IMR-90 (cell line): ENCODE measurements around the gene HSF2BP. TPM values are rescaled to one million over a fixed set of nuclear protein-coding genes. Genes with fewer than 3 reads are reported as not detected.
A peak's percentile ranks its signal among the peaks of the same experiment; 100 is the strongest.

ENCODE experiments used
- ATAC-seq: fragments of 200-7000 bp; cut with Tn5 transposase; 2 replicates; pipeline ENCODE4 v1.9.1; 2020; ENCODE audit warnings: low read depth, mild to moderate bottlenecking, moderate library complexity
- BruUV-seq: library from RNA; stranded (reverse); fragments of 400-500 nt; replicated peaks from 2 replicates; lab custom pipeline; 2021; lab: Mats Ljungman, UMichigan
- CTCF ChIA-PET: fragments of 300-600 bp; formaldehyde crosslinking; extraction: SDS; loops from one replicate; lab custom pipeline; 2021; ENCODE audit warnings: antibody characterized with exemption; lab: Yijun Ruan, JAX
- POLR2A ChIA-PET: fragments of 300-600 bp; sonication (Branson Sonifier 250); formaldehyde crosslinking; loops from one replicate; lab custom pipeline; 2022; ENCODE audit warnings: antibody characterized with exemption; ENCODE audit not compliant: unreplicated experiment; lab: Charles Lee
- DNase-seq: peaks from one replicate; pipeline ENCODE4 v3.0.0; 2013
- H2AFZ ChIP-seq: replicated peaks from 2 replicates; pipeline ENCODE3; 2013; ENCODE audit warnings: low read length, mild to moderate bottlenecking; ENCODE audit not compliant: poor library complexity
- H2AK5ac ChIP-seq: 2 replicates; pipeline ENCODE4 v1.6.1; 2013; ENCODE audit warnings: low read depth, low read length, inconsistent platforms
- H2AK9ac ChIP-seq: replicated peaks from 2 replicates; pipeline ENCODE3; 2013; ENCODE audit warnings: mild to moderate bottlenecking, low read depth, low read length, moderate library complexity; ENCODE audit not compliant: poor library complexity
- H2BK120ac ChIP-seq: 2 replicates; pipeline ENCODE4 v1.6.1; 2013; ENCODE audit warnings: low read depth, low read length, inconsistent platforms
- H2BK15ac ChIP-seq: 3 replicates; pipeline ENCODE4 v1.6.1; 2013; ENCODE audit warnings: low read depth, low read length, inconsistent platforms
- H2BK20ac ChIP-seq: 2 replicates; pipeline ENCODE4 v1.6.1; 2013; ENCODE audit warnings: low read depth, mild to moderate bottlenecking, inconsistent platforms, low read length, moderate library complexity
- H2BK5ac ChIP-seq: 2 replicates; pipeline ENCODE4 v1.6.1; 2013; ENCODE audit warnings: mild to moderate bottlenecking, low read depth, low read length, inconsistent platforms; ENCODE audit not compliant: poor library complexity, severe bottlenecking
- H3K14ac ChIP-seq: replicated peaks from 2 replicates; pipeline ENCODE4 v1.6.1; 2013; ENCODE audit warnings: low read depth, low read length, inconsistent platforms
- H3K18ac ChIP-seq: 2 replicates; pipeline ENCODE4 v1.6.1; 2013; ENCODE audit warnings: low read depth, low read length, control low read depth
- H3K23ac ChIP-seq: 2 replicates; pipeline ENCODE4 v1.6.1; 2013; ENCODE audit warnings: low read depth, low read length, inconsistent platforms
- H3K27ac ChIP-seq: 2 replicates; pipeline ENCODE4 v1.5.1; 2013; ENCODE audit warnings: mild to moderate bottlenecking, control low read depth, low read length; ENCODE audit not compliant: insufficient read depth
- H3K27me3 ChIP-seq: 2 replicates; pipeline ENCODE4 v1.6.1; 2013; ENCODE audit warnings: low read length; ENCODE audit not compliant: control insufficient read depth, insufficient read depth
- H3K36me3 ChIP-seq: 2 replicates; pipeline ENCODE4 v1.6.1; 2013; ENCODE audit warnings: low read length, mixed read lengths; ENCODE audit not compliant: control insufficient read depth, insufficient read depth
- H3K4ac ChIP-seq: 2 replicates; pipeline ENCODE4 v1.6.1; 2013; ENCODE audit warnings: low read depth, low read length, inconsistent platforms
- H3K4me1 ChIP-seq: 2 replicates; pipeline ENCODE4 v1.6.1; 2013; ENCODE audit warnings: low read length, mixed read lengths; ENCODE audit not compliant: control insufficient read depth, insufficient read depth
- H3K4me2 ChIP-seq: 2 replicates; pipeline ENCODE4 v1.6.1; 2013; ENCODE audit warnings: low read depth, mild to moderate bottlenecking, control low read depth, low read length, moderate library complexity
- H3K4me3 ChIP-seq: 2 replicates; pipeline ENCODE4 v1.5.1; 2013; ENCODE audit warnings: low read depth, mild to moderate bottlenecking, control low read depth, low read length, moderate library complexity; ENCODE audit not compliant: insufficient read depth
- H3K56ac ChIP-seq: 2 replicates; pipeline ENCODE4 v1.6.1; 2013; ENCODE audit warnings: low read length, inconsistent platforms; ENCODE audit not compliant: insufficient read depth; ENCODE audit errors: extremely low read depth
- H3K79me1 ChIP-seq, 2 experiments: 2 replicates each; pipeline ENCODE4 v1.6.1; 2013; ENCODE audit warnings: low read length in 2 of 2, inconsistent platforms in 1 of 2, low read depth in 1 of 2
- H3K9ac ChIP-seq: 2 replicates; pipeline ENCODE4 v1.6.1; 2013; ENCODE audit warnings: low read depth, low read length, control low read depth
- H3K9me1 ChIP-seq: 2 replicates; pipeline ENCODE4 v1.6.1; 2013; ENCODE audit warnings: low read length, inconsistent platforms; ENCODE audit not compliant: insufficient read depth
- H3K9me3 ChIP-seq: 2 replicates; pipeline ENCODE4 v1.6.1; 2013; ENCODE audit warnings: low read length; ENCODE audit not compliant: control insufficient read depth, insufficient read depth
- H4K20me1 ChIP-seq: 2 replicates; pipeline ENCODE4 v1.6.1; 2013; ENCODE audit warnings: low read length, inconsistent platforms; ENCODE audit not compliant: insufficient read depth
- H4K5ac ChIP-seq: 2 replicates; pipeline ENCODE4 v1.6.1; 2013; ENCODE audit warnings: mild to moderate bottlenecking, low read depth, low read length, control low read depth
- H4K8ac ChIP-seq, 2 experiments: 2 replicates each; pipeline ENCODE4 v1.6.1; 2013; ENCODE audit warnings: low read depth in 2 of 2, low read length in 2 of 2, control low read depth in 1 of 2, inconsistent platforms in 1 of 2
- H4K91ac ChIP-seq: 2 replicates; pipeline ENCODE4 v1.6.1; 2013; ENCODE audit warnings: low read depth, low read length, inconsistent platforms; ENCODE audit not compliant: insufficient read depth
- BHLHE40 ChIP-seq: fragments of 150-350 bp; IDR thresholded peaks from 2 replicates; pipeline ENCODE4 v1.6.1; 2016; ENCODE audit warnings: mild to moderate bottlenecking, low read depth, low read length
- CHD1 ChIP-seq: IDR thresholded peaks from 2 replicates; pipeline ENCODE4 v1.6.1; 2012; ENCODE audit warnings: low read depth, low read length, improper control_type of control experiment
- MAFK ChIP-seq: IDR thresholded peaks from 2 replicates; pipeline ENCODE4 v1.6.1; 2012; ENCODE audit warnings: low read depth, low read length, improper control_type of control experiment
- MAZ ChIP-seq: IDR thresholded peaks from 2 replicates; pipeline ENCODE4 v1.6.1; 2012; ENCODE audit warnings: low read depth, mild to moderate bottlenecking, low read length, improper control_type of control experiment, moderate library complexity, borderline replicate concordance
- MXI1 ChIP-seq: IDR thresholded peaks from 2 replicates; pipeline ENCODE4 v1.6.1; 2012; ENCODE audit warnings: low read depth, mild to moderate bottlenecking, low read length, moderate library complexity, borderline replicate concordance
- NFE2L2 ChIP-seq: fragments of 150-350 bp; IDR thresholded peaks from 2 replicates; pipeline ENCODE4 v1.6.1; 2016; ENCODE audit warnings: low read depth, mild to moderate bottlenecking, low read length
- POLR2A ChIP-seq: IDR thresholded peaks from 2 replicates; pipeline ENCODE4 v1.6.1; 2012; ENCODE audit warnings: mild to moderate bottlenecking, low read depth, low read length
- RAD21 ChIP-seq: IDR thresholded peaks from 2 replicates; pipeline ENCODE4 v1.6.1; 2012; ENCODE audit warnings: low read length, improper control_type of control experiment
- RCOR1 ChIP-seq: IDR thresholded peaks from 2 replicates; pipeline ENCODE4 v1.6.1; 2012; ENCODE audit warnings: mild to moderate bottlenecking, low read length, improper control_type of control experiment; ENCODE audit not compliant: insufficient replicate concordance
- RFX5 ChIP-seq: IDR thresholded peaks from 2 replicates; pipeline ENCODE4 v1.8.0; 2012; ENCODE audit warnings: low read depth, mild to moderate bottlenecking, low read length, moderate library complexity
- USF2 ChIP-seq: fragments of 150-350 bp; IDR thresholded peaks from 2 replicates; pipeline ENCODE4 v1.6.1; 2017; ENCODE audit warnings: mild to moderate bottlenecking, antibody characterized with exemption, low read length, low read depth
- WGBS, 2 experiments: methylation state at CpG; one replicate each; pipeline versions ENCODE4 v1.1.5 to v1.1.7; 2013; ENCODE audit warnings: missing lambda C conversion rate in 2 of 2; ENCODE audit not compliant: insufficient read length in 1 of 2; ENCODE audit errors: extremely low coverage in 2 of 2; 5-methylcytosine and 5-hydroxymethylcytosine counted together
- dilution Hi-C: fragments of 300-500 bp; cut with HindIII; formaldehyde crosslinking; loops from one replicate; pipeline ENCODE4 v1.14.3; 2018; ENCODE audit warnings: low sequenced_read_pairs; ENCODE audit not compliant: unreplicated experiment
- in situ Hi-C: fragments of 300-500 bp; cut with MboI; formaldehyde crosslinking; loops from 3 replicates; pipeline ENCODE4 v1.14.3; 2019; ENCODE audit warnings: low sequenced_read_pairs, inconsistent platforms, mixed read lengths
- intact Hi-C: fragments of 100-400 bp; cut with micrococcal nuclease; formaldehyde crosslinking; loops from 2 replicates; pipeline ENCODE4 v1.10.0; 2022
- polyA plus RNA-seq, 3 experiments: library from polyadenylated mRNA; depleted of rRNA; stranded (reverse); fragments of >200 nt; gene quantifications; 2 replicates each; pipeline ENCODE4 v1.2.3, GENCODE V29; 2012; ENCODE audit warnings: low replicate concordance in 1 of 3
- total RNA-seq: library from RNA; depleted of rRNA; stranded (reverse); fragments of >200 nt; gene quantifications from 2 replicates; pipeline ENCODE4 v1.2.3, GENCODE V29; 2012

HSF2BP gene
- total and polyA plus RNA-seq, 2 of the 4 experiments (the other 2 are of a cell fraction): 0.87 to 0.90 TPM

DNA sequence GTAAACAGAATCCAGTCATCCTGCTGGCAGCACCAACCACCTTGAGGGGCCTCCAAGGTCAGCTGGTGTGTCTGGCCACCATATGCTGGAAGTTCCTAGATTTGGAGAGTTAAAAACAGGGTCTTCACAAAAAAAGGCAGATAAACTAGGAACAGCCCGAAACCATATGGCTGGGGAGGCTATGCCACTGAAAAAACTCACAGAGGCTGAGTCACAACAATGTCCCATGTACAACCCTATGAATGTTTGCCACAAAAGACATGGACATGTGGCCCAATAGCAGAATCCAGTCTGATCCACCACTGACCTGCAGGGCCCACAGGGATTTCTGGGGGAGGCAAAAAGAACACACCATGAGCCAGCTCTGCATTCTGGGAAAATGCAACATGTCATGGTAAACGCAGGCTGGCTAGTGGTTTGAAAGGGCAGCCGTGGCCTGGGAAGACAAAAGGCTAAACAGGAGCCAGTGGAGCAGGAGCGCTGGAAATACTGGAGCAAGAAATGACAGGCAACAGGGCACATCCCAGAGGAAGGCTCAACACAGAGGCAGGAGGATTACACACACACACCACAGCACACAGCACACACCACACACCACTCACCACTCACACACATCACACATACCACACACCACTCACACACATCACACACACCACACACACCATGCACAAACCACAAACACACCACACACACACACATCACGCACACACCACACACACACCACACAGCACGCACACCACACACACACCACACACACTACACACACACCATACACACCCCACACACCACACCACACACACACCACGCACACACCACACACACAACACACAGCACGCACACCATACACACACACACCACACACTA lies 55.4 kb downstream of the HSF2BP start (continued):
- no peak for TF ChIP-seq RCOR1
- no peak for TF ChIP-seq RAD21
- TF ChIP-seq POLR2A: no peak
- TF ChIP-seq RFX5: no peak
- no peak for TF ChIP-seq BHLHE40
- TF ChIP-seq CHD1: no peak
- TF ChIP-seq MXI1: no peak

- no CpG with 5 or more reads among the region's 5 CpGs for WGBS, 2 experiments
- ChIA-PET CTCF (no interaction called here), POLR2A (no interaction called here)
- H3K18ac ChIP-seq: peak overlapping the region; percentile 54
- no peaks in the 10 kb centered on the region for H3K9me3 ChIP-seq
- no peak overlapping the region for H2AK9ac ChIP-seq
- intact Hi-C loops (no loop called here), dilution Hi-C loops (no loop called here), in situ Hi-C loops (no loop called here)
- H2BK5ac ChIP-seq: peak overlapping the region; percentile 52
- no peak overlapping the region for H3K4me2 ChIP-seq
- H4K8ac ChIP-seq: peak overlapping the region; percentile 38 to 86; a peak in 2 of 4 replicates
- TF ChIP-seq NFE2L2 (no peak), MAZ (no peak), MAFK (no peak), MXI1 (no peak), USF2 (no peak)
- peaks cover 36% of the 10 kb centered on the region for H3K9me1 ChIP-seq
- no peak overlapping the region for H2AFZ ChIP-seq
- ATAC-seq: no peak
- H4K20me1 ChIP-seq: peaks cover 2% of the 10 kb centered on the region; the same call in 1 of the 2 replicates
- H2AK5ac ChIP-seq: peak overlapping the region; percentile 99
- H3K14ac ChIP-seq: peak overlapping the region; percentile 84; the same call in 1 of the 2 replicates
- no peak overlapping the region for H3K27ac ChIP-seq
- no peaks in the 10 kb centered on the region for H3K27me3 ChIP-seq
- BruUV-seq: no TSS peak
- peak overlapping the region; percentile 97 for H3K4ac ChIP-seq
- no peak overlapping the region for H3K4me3 ChIP-seq
- H3K4me1 ChIP-seq: peaks cover 38% of the 10 kb centered on the region
- peaks cover 0 to 9% of the 10 kb centered on the region in 2 experiments; a peak in 1 of 4 replicates for H3K79me1 ChIP-seq
- H4K91ac ChIP-seq: peak overlapping the region; percentile 62
- H2BK120ac ChIP-seq: peak overlapping the region; percentile 85
- no peak for DNase-seq
- peak overlapping the region; percentile 69 for H2BK20ac ChIP-seq
- H4K5ac ChIP-seq: peak overlapping the region; percentile 81
- H3K9ac ChIP-seq: no peak overlapping the region
- H3K23ac ChIP-seq: peak overlapping the region; percentile 40; the same call in 1 of the 2 replicates
- no peak overlapping the region for H3K56ac ChIP-seq
- H3K36me3 ChIP-seq: no peaks in the 10 kb centered on the region
- H2BK15ac ChIP-seq: peak overlapping the region; percentile 100
Observed at GRCh38 chr21:43603233-43603626, 56.1 kb downstream of the HSF2BP start.
